ENCODE results near the gene INPP5D.
A peak's percentile ranks its signal among the peaks of the same experiment; 100 is the strongest.

INPP5D gene

GRCh38 chr2:233234996-233235395 is 174.9 kb downstream of the INPP5D start:
- no peak for DNase-seq (ENCODE audit: low read depth in 3 of 3)

- DNase-seq (ENCODE audit: low read depth in 3 of 3): no peak
These were observed 175.8 kb downstream of the INPP5D start for GRCh38 chr2:233235977-233236376.

DNA sequence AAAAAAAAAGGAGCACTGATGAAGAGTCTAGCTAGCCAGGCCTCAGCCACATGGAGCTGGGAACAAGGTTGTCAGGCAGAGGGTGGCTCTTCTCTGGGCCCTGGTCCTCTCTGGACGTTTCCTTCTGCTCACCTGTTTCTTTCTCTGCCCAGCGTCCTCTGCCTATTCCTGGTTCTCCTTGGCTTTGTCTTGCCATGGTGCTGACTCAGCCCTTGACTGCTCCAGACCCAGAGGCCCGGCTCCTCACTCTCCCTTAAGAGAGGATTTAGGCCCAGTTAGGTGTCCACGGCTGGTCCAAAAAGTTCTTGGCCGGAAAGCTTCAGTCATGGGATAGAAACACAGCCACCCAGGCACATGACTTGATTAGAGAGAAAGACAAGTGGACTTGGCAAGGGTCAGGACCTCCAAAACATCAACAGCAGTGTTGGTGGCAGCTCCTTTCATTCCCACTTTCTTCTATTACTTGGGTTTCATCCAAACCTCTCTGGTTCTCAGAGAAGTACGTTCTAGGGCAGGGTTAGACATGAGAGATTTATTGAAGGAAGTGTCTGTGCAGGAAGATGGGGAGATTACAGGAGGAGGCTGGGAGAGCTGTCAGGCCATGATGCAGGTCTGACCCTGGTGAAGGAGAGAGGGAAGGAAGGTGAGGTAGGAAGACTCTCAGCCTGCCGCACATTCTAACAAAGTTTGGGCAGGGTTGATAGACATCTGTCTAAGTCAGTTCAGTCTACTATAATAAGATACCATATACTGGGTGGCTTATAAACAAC is 176.9 kb downstream of the INPP5D start:
- DNase-seq (ENCODE audit: low read depth in 3 of 3): no peak

GRCh38 chr2:233240897-233241296 is 180.8 kb downstream of the INPP5D start:
- no peak for DNase-seq (ENCODE audit: low read depth in 3 of 3)

GRCh38 chr2:233241803-233242202 is 181.7 kb downstream of the INPP5D start:
- DNase-seq (ENCODE audit: low read depth in 3 of 3): no peak

DNA sequence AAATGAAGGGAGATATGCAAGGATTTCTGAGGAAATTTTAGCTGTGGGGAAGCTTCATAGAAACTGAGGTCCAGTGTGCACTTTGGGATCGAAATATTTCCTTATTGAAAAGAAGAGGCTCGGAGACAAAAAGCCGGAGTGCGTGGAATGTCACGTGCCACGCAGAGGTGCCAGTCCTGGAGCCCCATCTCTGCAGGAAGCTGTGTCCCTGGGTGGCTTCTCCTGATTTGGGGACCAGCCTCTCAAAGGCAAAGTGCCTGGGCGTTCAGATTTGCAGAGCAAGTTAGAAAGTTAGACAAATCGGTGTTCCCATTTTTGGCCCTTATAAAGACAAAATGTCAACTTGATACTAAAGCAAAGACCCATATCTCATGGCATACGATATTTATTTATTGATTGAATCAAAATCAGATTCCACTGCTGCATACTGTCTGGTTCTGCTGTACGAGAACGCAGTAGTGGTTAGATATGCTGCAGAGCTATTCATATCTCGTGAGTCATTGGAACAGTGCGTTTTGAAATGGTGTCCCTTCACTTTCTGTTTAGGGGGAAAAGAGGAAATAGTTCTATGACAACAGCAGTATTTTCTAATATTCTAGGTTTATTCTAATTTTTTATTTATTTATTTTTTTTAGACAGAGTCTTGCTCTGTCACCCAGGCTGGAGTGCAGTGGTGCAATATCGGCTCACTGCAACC is 182.2 kb downstream of the INPP5D start:
- DNase-seq (ENCODE audit: low read depth in 3 of 3): no peak

- DNase-seq (ENCODE audit: low read depth in 3 of 3): no peak
These were observed 183.2 kb downstream of the INPP5D start for GRCh38 chr2:233243348-233243747.

GRCh38 chr2:233244818-233245217 is 184.7 kb downstream of the INPP5D start:
- DNase-seq (ENCODE audit: low read depth in 3 of 3): no peak

- no peak for DNase-seq (ENCODE audit: low read depth in 3 of 3)
These were observed 185.3 kb downstream of the INPP5D start for GRCh38 chr2:233245406-233245805.

- no peak for DNase-seq (ENCODE audit: low read depth in 3 of 3)
These were observed 187.0 kb downstream of the INPP5D start for GRCh38 chr2:233247116-233247515.

DNA sequence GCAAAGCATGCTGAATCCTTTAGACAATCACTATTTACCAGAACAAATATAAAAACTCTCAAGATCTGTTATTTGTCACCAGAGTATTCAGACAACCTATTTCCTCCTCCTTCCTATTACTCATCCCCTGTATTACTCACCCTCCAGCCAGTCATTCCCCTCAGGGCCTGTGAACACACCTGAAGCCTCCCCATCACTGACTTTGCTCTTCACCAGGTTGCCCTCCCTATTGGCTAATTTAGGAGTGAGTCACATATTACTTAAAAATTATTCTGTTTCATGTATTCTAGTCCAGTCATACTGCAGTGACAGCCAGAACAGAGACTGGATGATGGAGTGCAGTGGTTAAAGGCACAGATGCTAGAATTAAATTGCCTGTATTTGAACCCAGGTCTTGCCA is 187.6 kb downstream of the INPP5D start:
- DNase-seq (ENCODE audit: low read depth in 3 of 3): peak in 2 of 3 donors; percentile 57 to 60

GRCh38 chr2:233248999-233249398 is 188.9 kb downstream of the INPP5D start:
- no peak for DNase-seq (ENCODE audit: low read depth in 3 of 3)

GRCh38 chr2:233250568-233250967 is 190.4 kb downstream of the INPP5D start:
- DNase-seq (ENCODE audit: low read depth in 3 of 3): no peak

DNA sequence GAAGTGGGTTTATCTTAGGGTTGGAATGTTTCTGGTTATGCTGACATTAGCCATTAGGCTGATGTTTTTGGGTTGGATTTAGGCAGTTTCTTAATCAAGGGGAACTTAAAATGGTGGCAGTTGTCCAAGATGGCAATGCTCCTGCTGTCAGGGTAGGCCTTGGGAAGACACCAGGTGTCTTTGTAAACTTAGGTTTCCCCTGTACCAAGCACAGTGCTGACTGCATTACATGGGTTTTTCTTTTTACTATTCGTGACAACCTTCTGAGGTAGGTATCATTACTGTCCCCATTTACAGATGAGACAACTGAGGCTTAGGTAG is 190.8 kb downstream of the INPP5D start:
- no peak for DNase-seq (ENCODE audit: low read depth in 3 of 3)

- DNase-seq (ENCODE audit: low read depth in 3 of 3): peak; percentile 90 to 94 (median 94)
These were observed 191.4 kb downstream of the INPP5D start, which contains the start of gene ATG16L1 for GRCh38 chr2:233251306-233252116. Gene ATG16L1, plus strand, starts transcription at chr2:233251673. Its CDS starts 155 bp downstream, at chr2:233251828.

DNA sequence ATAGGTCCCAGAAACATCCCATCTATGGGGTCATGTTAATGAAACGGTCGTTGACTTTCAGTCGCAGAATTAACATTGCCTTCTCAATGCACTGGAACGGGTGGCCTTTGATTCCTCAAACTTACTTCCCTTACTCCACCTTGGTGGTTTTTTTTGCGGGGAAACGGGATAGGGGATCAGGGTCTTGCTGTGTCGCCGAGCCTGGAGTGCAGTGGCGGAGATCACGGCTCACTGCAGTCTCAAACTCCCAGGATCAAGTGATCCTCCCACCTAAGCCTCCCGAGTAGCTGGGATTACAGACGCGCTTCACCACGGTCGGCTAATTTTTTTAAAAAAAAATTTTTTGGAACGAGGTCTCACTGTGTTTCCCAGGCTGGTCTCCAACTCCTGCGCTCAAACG is 192.1 kb downstream of the INPP5D start:
- no peak for DNase-seq (ENCODE audit: low read depth in 3 of 3)

- no peak for DNase-seq (ENCODE audit: low read depth in 3 of 3)
These were observed 195.0 kb downstream of the INPP5D start for GRCh38 chr2:233255151-233255550.

DNA sequence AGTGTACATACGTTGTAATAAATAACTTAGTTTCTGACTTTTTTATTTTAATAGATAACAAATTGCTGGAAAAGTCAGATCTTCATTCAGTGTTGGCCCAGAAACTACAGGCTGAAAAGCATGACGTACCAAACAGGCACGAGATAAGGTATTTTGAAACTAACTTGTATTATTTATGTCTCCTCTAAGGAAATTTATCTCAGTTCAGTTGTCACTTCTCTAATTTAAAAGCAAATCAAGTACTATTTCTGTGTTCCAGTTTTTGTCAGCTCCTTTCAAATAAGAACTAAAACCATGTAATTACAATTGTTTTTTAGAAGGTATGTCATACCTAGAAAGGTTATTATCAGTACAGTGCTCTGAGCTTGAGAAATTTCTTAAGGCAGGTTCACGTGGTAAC is 195.9 kb downstream of the INPP5D start:
- no peak for DNase-seq (ENCODE audit: low read depth in 3 of 3)

All from stimulated activated CD4-positive, alpha-beta T cell treated with anti-CD3 and anti-CD28 coated beads, TNF-alpha, amount 100 ng/mL, for 48 hours (primary cell).